Caco-2 (cell line): Measurements from ENCODE around the gene UMPS. TPM values are rescaled to one million over a fixed set of nuclear protein-coding genes. Genes with fewer than 3 reads are reported as not detected.

Experiments
- BruUV-seq: library from RNA; stranded (reverse); fragments of 400-500 nt; replicated peaks from 2 replicates; lab custom pipeline; 2021; lab: Mats Ljungman, UMichigan
- CTCF ChIA-PET: fragments of 300-600 bp; sonication (Branson Sonifier 250); formaldehyde crosslinking; loops from one replicate; lab custom pipeline; 2022; ENCODE audit warnings: antibody characterized with exemption; lab: Charles Lee
- POLR2A ChIA-PET: fragments of 300-600 bp; sonication (Branson Sonifier 250); formaldehyde crosslinking; loops from one replicate; lab custom pipeline; 2022; ENCODE audit warnings: antibody characterized with exemption; lab: Charles Lee
- DNase-seq, 2 experiments: peaks; one replicate each; pipeline versions ENCODE4 v3.0.0 to v3.0.0-alpha.2; 2020 to 2022
- H3K27me3 ChIP-seq: replicated peaks from 2 replicates; pipeline ENCODE4 v1.6.0; 2011; ENCODE audit warnings: low read length; ENCODE audit not compliant: control insufficient read depth, insufficient read depth
- H3K36me3 ChIP-seq: 2 replicates; pipeline ENCODE4 v1.5.1; 2011; ENCODE audit warnings: low read length; ENCODE audit not compliant: control insufficient read depth, insufficient read depth
- H3K4me1 ChIP-seq: fragments of 250-450 bp; sonication (Bioruptor Pico); 2 replicates; pipeline ENCODE4 v1.5.1; 2020; ENCODE audit warnings: mild to moderate bottlenecking
- H3K4me3 ChIP-seq: 2 replicates; pipeline ENCODE4 v1.5.1; 2011; ENCODE audit warnings: low read depth, mild to moderate bottlenecking, control low read depth, low read length
- H3K9me3 ChIP-seq: fragments of 250-450 bp; sonication (Bioruptor Pico); 2 replicates; pipeline ENCODE4 v1.5.1; 2020; ENCODE audit warnings: mild to moderate bottlenecking, moderate library complexity
- H3K27ac Mint-ChIP-seq: one replicate; pipeline ENCODE4 v1.8.0; 2022; ENCODE audit warnings: mixed read lengths; ENCODE audit not compliant: unreplicated experiment
- H3K27me3 Mint-ChIP-seq: one replicate; pipeline ENCODE4 v1.8.0; 2022; ENCODE audit warnings: mixed read lengths; ENCODE audit not compliant: insufficient read depth, unreplicated experiment
- H3K36me3 Mint-ChIP-seq: one replicate; pipeline ENCODE4 v1.8.0; 2022; ENCODE audit warnings: mild to moderate bottlenecking, mixed read lengths; ENCODE audit not compliant: insufficient read depth, unreplicated experiment
- H3K4me1 Mint-ChIP-seq: one replicate; pipeline ENCODE4 v1.8.0; 2022; ENCODE audit warnings: low read depth, mixed read lengths; ENCODE audit not compliant: unreplicated experiment
- H3K4me3 Mint-ChIP-seq: one replicate; pipeline ENCODE4 v1.8.0; 2022; ENCODE audit warnings: mild to moderate bottlenecking, moderate library complexity, mixed read lengths; ENCODE audit not compliant: unreplicated experiment
- H3K9me3 Mint-ChIP-seq: one replicate; pipeline ENCODE4 v1.8.0; 2022; ENCODE audit warnings: mixed read lengths; ENCODE audit not compliant: unreplicated experiment
- CTCF ChIP-seq, 2 experiments: fragments of 200-600 bp in 1 of 2; IDR thresholded peaks; 1 replicate in 1 of 2; 2 replicates in 1 of 2; pipeline versions ENCODE4 v1.5.1 to v1.8.0; 2011 to 2022; ENCODE audit warnings: antibody characterized with exemption in 1 of 2, control low read depth in 1 of 2, inconsistent platforms in 1 of 2, low read depth in 1 of 2, low read length in 1 of 2, mild to moderate bottlenecking in 1 of 2, moderate library complexity in 1 of 2; ENCODE audit not compliant: insufficient read depth in 1 of 2, severe bottlenecking in 1 of 2, unreplicated experiment in 1 of 2
- intact Hi-C: fragments of 100-400 bp; cut with micrococcal nuclease; formaldehyde crosslinking; loops from one replicate; pipeline ENCODE4 v1.10.0; 2022; ENCODE audit not compliant: unreplicated experiment
- total RNA-seq: library from RNA; stranded (reverse); gene quantifications from 2 replicates; pipeline ENCODE4 v1.2.3, GENCODE V29; 2022

UMPS gene
- total RNA-seq, 1 experiment from 2014 or later, result 62.9 TPM

- H3K36me3 ChIP-seq, result no peaks in the 10 kb centered on the region; the same call in 1 of the 2 replicates
- CTCF ChIA-PET, result no interaction called here
- no peaks in the 10 kb centered on the region for H3K9me3 ChIP-seq
- TF ChIP-seq CTCF (IDR thresholded peaks at IDR 0.05; ENCODE audit: insufficient read depth in 1 of 2, low read depth in 1 of 2, low read length in 1 of 2, severe bottlenecking in 1 of 2, unreplicated experiment in 1 of 2), result no peak
- H3K4me3 ChIP-seq, result no peak overlapping the region
- POLR2A ChIA-PET, result no interaction called here
- DNase-seq, result no peak
- H3K9me3 Mint-ChIP-seq, result no peaks in the 10 kb centered on the region
- H3K4me3 Mint-ChIP-seq, result no peak overlapping the region
- intact Hi-C loops, result no loop called here
- no TSS peak for BruUV-seq
- H3K4me1 ChIP-seq, result peaks cover 39% of the 10 kb centered on the region
- no peaks in the 10 kb centered on the region for H3K27me3 ChIP-seq
- H3K27ac Mint-ChIP-seq, result no peak overlapping the region
- peaks cover 27% of the 10 kb centered on the region for H3K4me1 Mint-ChIP-seq
- H3K27me3 Mint-ChIP-seq, result no peaks in the 10 kb centered on the region
- peaks cover 5% of the 10 kb centered on the region for H3K36me3 Mint-ChIP-seq
Observed at GRCh38 chr3:124694486-124694885, 35.8 kb upstream of the UMPS start.

GRCh38 chr3:124695369-124695768 is 34.9 kb upstream of the UMPS start:
- TF ChIP-seq CTCF (IDR thresholded peaks at IDR 0.05; ENCODE audit: insufficient read depth in 1 of 2, low read depth in 1 of 2, low read length in 1 of 2, severe bottlenecking in 1 of 2, unreplicated experiment in 1 of 2), result no peak
- no peak overlapping the region for H3K4me3 ChIP-seq
- H3K36me3 Mint-ChIP-seq, result peaks cover 4% of the 10 kb centered on the region
- H3K9me3 ChIP-seq, result no peaks in the 10 kb centered on the region
- BruUV-seq, result no TSS peak
- intact Hi-C loops, result no loop called here
- peaks cover 39% of the 10 kb centered on the region for H3K4me1 ChIP-seq
- POLR2A ChIA-PET, result no interaction called here
- H3K4me3 Mint-ChIP-seq, result no peak overlapping the region
- H3K27me3 ChIP-seq, result no peaks in the 10 kb centered on the region
- no peaks in the 10 kb centered on the region for H3K9me3 Mint-ChIP-seq
- H3K27ac Mint-ChIP-seq, result no peak overlapping the region
- CTCF ChIA-PET, result no interaction called here
- no peaks in the 10 kb centered on the region for H3K27me3 Mint-ChIP-seq
- DNase-seq, result no peak
- no peaks in the 10 kb centered on the region; the same call in 1 of the 2 replicates for H3K36me3 ChIP-seq
- H3K4me1 Mint-ChIP-seq, result peaks cover 22% of the 10 kb centered on the region

GRCh38 chr3:124696006-124696405 is 34.2 kb upstream of the UMPS start:
- DNase-seq, result no peak
- Mint-ChIP-seq H3K27me3 (no peaks in the 10 kb centered on the region), H3K4me1 (peaks cover 19% of the 10 kb centered on the region), H3K4me3 (no peak overlapping the region), H3K27ac (no peak overlapping the region), H3K9me3 (no peaks in the 10 kb centered on the region), H3K36me3 (no peaks in the 10 kb centered on the region)
- intact Hi-C loops, result no loop called here
- BruUV-seq, result no TSS peak
- Histone ChIP-seq H3K36me3 (no peaks in the 10 kb centered on the region; the same call in 1 of the 2 replicates), H3K4me1 (peaks cover 39% of the 10 kb centered on the region), H3K4me3 (no peak overlapping the region), H3K27me3 (no peaks in the 10 kb centered on the region), H3K9me3 (no peaks in the 10 kb centered on the region)
- CTCF ChIA-PET, result no interaction called here
- POLR2A ChIA-PET, result no interaction called here
- TF ChIP-seq CTCF (IDR thresholded peaks at IDR 0.05; ENCODE audit: insufficient read depth in 1 of 2, low read depth in 1 of 2, low read length in 1 of 2, severe bottlenecking in 1 of 2, unreplicated experiment in 1 of 2), result no peak
